ENCODE data around the gene SLC8B1. TPM values are rescaled to one million over a fixed set of nuclear protein-coding genes. Genes with fewer than 3 reads are reported as not detected.

The SLC8B1 gene
- polyA plus RNA-seq (ENCODE audit: insufficient read length in 10 of 10): 10 to 100 TPM in 9 of 10 donors, 1 to 10 TPM in 1; 9.8 to 17.8 (median 13.5) TPM
- long read RNA-seq, donor 1: 0 reads
- long read RNA-seq, donor 2: 0 reads
- long read RNA-seq, donor 3: 0 reads
- long read RNA-seq, donor 4: 0 reads
- long read RNA-seq, donor 5: 0 reads
- long read RNA-seq, donor 6: 0 reads
- long read RNA-seq, donor 7, partial matches to known transcripts: 0 of 2 reads
- long read RNA-seq, donor 7, other reads (novel, unspliced or antisense): 0 of 2 reads
- long read RNA-seq, donor 8: 0 reads
- long read RNA-seq, donor 9, partial matches to known transcripts: 0 of 1 reads
- long read RNA-seq, donor 9, other reads (novel, unspliced or antisense): 0 of 1 reads

DNA sequence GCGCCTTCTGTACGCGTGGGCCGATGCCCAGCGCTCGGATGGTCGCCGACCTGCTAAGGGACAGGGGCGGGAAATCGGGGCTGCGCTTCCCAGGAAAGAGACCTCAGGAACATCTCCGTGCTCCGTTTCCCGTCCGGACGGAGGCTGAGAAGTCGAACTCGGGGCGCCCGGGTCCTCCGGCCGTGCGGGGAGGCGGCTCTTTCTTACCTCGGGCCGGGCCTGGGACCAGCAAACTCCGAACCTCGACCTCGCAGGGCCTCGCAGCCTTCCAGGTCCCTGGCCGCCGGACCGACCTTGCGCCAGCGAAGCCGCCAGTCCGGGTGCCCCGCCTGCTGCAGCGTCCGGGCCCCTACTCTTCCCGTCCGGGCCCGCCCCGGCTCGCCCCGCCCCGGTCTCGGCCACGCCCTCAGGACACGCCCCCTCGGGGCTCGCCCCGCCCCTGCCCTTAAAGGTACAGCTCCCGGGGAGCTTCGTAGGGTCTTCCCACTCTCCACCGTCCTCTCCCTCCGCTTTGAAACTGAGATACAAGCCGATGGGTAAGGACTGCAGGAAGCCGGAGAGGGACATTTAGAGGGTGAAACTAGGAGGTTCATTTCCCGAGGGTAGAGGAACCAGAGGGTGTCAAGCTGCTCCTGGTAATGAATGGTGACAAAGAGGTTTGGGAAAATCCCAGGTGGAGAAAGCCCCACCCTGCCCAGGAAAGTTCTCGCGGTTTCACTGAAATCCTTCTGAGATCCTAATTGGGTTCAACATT lies at the start of gene SLC8B1:
Gene SLC8B1, minus strand, starts transcription at position 324 of the 754 bp plus-strand sequence. CDS start 2,231 bp downstream, outside the sequence.
- peak; percentile 71 to 92 (median 83) for DNase-seq

DNA sequence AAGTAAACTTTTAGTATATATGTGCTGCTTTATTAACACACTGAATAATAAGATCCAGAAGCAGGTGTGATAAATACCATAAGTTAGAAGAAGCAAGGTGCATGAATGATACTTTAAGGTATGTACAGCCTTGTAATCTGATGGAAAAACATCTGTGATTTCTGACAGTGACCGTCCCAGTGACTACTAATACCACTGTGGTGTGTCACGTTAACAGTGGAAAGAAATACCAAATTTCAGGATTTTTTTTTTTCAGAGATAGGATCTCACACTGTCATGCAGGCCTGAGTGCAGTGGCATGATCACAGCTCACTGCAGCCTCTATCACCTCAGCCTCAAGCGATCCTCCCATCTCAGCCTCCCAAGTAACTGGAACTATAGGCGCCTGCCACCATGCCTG lies 47.3 kb upstream of the SLC8B1 start:
- DNase-seq: no peak

DNA sequence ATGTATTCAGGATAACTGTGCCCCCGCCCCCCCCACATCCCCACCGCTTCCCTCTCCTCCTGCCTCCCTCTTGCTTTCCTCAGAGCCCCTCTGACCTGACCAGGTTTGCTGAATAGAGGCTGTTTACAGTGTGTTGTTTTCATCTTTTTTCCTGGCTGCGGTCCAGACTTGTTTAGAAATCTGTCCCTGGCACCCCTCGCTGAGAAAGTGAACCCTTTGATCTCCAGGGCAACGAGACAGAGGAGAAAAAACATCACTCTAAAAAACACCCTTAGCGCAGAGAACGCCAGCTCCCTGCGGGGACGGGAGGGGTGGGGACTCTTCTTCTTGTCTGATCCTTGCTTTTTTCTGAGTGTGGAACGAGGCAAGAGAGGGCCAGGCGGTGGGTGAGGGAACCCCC lies 46.3 kb upstream of the SLC8B1 start:
- no peak for DNase-seq

DNA sequence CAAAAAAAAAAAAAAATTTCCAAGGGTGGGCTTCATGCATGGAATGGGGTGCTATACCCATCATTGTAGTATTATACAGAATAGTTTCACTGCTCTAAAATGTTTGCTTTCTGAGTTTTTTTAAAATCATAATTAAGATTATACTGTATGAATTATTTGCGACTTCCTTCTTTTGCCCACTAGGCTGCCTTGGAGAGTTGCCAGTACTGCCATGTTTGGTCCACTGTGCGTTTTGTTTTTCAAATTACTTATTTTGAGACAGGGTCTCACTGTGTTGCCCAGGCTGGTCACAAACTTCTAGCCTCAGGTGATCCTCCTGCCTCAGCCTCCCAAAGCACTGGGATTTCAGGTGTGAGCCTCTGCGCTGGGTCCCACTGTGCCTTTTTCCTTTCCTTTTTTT lies 43.4 kb upstream of the SLC8B1 start:
- DNase-seq: no peak

DNA sequence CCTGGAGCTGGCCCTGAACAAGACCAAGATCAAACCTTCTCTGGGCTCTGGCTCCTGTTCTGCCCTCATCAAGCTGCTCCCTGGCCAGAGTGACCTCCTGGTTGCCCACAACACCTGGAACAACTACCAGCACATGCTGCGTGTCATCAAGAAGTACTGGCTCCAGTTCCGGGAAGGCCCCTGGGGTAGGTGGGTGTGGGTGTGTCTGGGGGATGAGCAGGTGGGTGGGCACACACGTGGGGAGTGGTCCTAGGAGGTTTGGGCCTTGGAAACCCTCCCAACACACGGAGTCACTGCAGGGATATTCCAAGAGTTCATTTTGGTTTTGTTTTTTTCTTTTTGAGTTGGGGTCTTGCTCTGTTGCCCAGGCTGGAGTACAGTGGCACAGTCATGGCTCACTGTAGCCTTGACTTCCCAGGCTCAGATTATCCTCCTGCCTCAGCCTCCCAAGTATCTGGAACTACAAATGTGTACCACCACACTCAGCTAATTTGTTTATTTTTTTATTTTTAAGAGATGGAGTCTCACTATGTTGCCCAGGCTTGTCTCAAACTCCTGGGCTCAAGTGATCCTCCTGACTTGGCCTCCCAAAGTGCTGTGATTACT lies 40.0 kb upstream of the SLC8B1 start:
- no peak for DNase-seq

DNA sequence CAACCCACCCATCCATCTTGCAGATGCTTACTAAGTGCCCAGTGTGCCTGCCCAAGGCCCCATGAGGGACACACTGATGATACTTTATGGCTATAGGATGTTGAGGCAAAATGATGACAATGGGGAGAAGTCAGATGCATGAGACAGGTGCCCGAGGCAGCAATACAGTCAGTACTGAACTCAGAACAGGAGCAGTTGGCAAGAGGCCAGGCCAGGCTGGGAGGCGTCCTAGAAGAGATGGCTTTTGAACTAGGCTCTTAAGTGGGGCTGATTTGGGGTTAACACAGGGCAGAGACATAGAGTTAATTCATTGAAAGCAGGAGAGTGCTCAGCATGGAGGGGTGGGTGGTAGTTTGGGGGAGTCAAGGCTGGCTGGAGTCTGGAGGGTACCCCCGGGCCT lies 39.1 kb upstream of the SLC8B1 start:
- no peak for DNase-seq

DNA sequence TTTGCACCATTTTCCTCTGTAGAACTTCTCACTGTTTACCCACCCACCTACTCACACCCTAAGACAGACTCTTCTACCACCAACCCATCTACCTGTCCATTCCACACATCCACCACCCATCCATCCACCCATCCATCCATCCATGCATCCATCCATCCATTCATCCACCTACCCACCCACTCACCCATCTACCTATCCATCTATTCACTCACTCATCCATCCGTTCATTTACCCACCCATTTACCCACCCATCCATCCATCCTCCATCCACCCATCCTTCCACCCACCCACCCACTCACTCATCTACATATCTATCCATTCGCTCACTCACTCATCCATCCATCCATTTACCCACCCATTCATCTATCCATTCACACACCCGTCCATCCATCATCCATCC lies 38.5 kb upstream of the SLC8B1 start:
- no peak for DNase-seq

DNA sequence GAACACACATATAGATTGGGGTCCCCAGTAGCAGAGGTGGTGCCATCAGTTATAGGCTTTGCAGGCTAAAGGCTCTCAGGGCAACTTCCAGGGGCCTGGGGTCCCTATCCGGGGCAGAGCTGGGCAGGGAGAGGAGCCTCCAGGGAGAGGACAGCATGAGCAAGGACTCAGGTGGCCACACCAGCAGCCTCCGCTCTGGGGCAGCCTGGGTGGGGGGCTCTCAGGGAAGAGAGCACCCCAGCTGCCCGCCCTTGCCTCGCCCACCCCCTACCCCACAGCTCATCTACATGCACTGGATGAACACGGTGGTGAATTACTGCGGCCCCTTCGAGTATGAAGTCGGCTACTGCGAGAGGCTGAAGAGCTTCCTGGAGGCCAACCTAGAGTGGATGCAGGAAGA lies 37.5 kb upstream of the SLC8B1 start:
- DNase-seq: no peak

DNA sequence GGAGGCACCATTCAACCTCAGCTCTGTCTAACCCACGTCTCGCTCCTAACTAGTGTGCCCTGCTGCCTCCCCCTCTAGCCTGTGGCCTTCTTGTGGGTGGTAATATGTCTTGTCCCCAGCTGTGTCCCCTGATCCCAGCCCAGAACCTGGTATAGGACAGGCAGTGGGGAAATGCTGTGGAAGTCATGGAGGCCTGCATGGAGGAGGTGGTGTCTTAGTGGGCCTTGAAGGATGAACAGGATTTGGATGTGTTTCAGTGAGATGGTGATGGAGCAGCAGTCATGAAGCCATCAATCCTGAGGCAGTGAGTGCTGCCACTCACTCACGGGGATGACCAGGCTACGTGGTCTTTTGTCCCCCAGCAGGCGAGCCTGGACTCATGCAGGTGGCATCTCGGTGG lies 36.9 kb upstream of the SLC8B1 start:
- DNase-seq: no peak

DNA sequence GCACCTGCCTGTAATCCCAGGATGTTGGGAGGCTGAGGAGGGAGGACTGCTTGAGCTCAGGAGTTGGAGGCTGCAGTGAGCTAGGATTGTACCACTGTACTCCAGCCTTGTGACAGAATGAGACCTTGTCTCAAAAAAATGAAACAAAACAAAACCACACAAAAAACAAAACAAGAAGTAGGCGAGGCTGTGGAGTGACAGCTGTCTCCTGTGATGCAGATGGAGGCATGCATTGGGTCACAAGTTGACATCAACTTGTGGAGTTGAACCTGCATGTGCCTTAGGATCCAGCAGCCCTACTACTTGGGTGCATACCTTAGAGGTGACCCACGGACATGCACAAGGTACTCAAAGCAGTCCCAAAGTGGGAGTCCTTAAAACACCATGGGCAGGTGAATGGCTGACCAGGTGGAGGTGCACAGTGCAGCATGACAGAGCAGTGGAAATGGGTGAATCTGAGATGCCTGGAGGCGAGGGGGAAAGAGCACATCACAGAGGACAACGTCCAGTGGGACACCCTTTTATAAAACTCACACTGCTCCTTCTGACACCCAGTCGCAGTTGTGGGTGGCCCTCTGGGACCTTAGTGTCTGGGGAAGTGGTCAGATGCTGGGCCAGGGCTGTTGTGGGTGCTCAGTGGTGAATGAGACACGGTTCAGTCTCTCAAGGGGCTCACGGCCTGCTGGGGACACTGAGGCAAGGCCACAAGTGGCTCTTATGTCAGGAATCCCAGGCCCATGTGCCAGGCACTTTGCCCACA lies 36.2 kb upstream of the SLC8B1 start:
- no peak for DNase-seq

DNA sequence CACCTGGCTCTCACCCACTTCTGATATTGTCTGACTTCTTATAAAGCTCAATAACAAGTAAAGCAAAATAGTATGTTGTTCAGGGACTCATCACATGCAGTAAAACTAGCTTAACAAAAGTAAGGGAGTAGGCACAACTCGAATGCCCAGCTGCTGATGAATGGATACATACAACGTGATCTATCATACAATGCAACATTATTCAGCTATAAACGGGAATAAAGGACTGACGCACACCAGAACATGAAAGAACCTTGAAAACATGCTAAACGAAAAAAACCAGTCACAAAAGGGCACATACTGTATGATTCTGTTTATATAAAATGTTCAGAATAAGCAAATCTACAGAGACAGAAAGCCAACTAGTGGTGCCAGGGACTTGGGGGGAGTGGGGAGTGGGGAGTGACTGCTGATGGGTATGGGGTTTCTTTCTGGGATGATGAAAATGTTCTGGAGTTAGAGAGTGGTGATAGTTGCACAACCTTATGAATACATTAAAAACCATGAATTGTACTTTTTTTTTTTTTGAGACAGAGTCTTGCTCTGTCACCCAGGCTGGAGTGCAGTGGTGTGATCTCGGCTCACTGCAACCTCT lies 34.6 kb upstream of the SLC8B1 start:
- no peak for DNase-seq

DNA sequence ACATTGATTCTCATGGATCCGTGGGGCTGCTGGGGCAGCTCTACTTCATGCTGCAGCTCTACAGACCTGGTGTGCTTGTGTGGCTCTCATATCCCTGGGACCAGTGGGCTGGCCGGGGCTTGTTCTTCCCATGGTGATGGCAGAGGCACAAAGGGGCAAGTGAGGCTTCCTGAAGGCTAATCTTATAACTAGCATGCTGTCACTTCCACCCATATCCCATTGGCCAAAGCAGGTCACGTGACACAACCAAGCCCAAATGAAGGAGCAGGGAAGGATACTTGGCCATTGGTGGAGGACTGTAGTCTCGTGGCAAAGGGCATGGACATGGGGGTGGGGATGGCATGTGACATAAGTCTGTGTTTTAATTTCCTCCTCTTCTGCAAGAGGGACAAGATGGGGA lies 33.4 kb upstream of the SLC8B1 start:
- DNase-seq: no peak

DNA sequence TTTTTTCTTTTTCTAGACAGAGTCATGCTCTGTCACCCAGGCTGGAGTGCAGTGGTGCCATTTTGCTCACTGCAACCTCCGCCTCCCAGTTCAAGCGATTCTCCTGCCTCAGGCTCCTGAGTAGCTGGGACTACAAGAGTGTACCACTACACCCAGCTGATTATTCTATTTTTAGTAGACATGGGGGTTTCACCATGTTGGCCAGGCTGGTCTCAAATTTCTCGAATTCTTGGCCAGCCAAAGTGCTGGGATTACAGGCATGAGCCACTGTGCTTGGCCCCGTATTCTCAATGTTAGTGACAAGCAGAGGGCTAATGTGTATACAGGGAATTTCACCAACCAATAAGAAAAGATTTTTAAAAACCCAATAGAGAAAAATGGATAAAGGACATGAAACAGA lies 31.9 kb upstream of the SLC8B1 start:
- DNase-seq: no peak

DNA sequence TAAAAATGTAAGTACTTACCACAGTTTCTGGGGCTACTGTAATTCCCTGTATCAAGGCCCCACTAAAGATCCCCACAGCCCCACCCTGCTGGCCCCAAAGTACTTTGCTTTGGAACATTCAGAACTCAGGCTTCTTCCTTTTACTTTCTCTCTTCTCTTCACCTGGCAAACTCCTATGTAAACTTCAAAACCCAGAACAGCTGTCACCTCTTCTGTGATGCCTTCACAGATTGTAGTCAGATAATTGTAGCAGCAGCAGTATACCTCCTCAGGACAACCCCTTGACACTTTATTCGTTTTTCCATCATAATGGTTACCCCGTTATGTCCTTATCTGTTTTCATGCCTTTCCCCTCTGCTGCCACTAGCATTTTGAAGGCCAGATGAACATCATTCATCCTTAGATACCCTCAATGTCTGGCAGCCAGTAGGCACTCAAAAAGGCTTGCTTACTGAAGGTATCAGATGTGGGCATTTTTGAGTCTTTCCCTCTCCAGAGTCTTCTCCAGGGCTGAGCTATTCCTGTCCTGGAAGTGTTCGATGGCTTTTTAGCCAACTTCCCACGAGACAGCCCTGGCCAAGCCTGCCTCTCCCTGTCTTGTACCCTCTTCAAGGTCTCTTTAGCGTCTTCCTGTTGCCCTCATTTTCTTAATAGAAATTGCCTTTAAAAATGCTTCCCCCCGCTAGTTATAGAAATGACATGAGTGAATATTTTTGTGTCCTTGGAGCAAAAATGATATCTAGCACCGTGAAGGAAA lies 30.9 kb upstream of the SLC8B1 start:
- DNase-seq: no peak

DNA sequence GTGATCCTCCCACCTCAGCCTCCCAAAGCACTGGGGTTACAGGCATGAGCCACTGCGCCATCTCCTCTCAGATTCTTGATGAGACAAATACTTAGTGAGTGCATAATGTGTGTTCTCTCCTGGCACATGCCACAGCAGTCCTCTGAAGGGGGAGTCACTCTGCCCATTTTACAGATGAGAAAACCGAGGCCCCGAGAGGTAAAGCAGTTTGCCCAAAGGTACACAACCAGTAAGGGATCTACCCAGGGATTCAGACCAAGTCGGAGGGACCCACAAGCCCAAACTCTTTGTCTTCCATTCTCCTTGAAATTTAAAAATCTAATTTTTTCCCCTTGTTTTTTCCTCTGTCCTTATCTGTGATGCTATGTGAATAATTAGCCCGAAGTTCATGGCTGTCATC lies 29.8 kb upstream of the SLC8B1 start:
- DNase-seq: no peak

DNA sequence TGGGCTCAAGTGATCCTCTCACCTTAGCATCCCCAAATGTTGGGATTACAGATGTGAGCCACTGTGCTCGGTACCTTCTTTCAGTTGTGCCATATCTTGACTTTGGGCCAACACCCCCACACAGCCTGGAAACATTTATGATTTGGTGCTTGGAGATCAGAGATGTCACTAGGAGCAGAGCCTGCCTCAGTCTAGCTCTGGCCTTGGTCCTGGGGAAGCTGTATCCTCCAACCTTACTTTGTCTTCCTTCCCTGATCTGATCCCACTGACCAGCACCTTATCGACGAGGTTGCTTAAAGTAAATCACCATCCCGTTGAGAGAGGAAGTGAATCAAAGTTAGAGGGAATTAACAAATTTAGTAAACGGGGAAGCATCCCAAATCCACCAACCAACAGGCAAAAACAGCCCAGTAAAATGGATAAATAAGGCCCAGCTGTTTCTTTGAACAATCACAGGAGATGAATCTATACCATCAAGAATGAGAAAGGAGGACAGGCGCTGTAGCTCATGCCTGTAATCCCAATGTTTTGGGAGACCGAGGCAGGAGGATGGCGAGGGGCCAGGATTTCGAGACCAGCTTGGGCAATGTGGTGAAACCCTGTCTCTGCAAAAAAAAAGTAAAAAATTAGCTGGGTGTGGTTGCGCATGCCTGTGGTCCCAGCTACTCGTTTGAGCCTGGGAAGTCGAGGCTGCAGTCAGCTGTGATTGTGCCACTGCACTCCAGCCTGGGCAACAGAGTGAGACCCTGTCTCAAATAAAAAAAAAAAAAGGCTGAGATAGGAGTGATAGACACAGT lies 26.9 kb upstream of the SLC8B1 start:
- no peak for DNase-seq

DNA sequence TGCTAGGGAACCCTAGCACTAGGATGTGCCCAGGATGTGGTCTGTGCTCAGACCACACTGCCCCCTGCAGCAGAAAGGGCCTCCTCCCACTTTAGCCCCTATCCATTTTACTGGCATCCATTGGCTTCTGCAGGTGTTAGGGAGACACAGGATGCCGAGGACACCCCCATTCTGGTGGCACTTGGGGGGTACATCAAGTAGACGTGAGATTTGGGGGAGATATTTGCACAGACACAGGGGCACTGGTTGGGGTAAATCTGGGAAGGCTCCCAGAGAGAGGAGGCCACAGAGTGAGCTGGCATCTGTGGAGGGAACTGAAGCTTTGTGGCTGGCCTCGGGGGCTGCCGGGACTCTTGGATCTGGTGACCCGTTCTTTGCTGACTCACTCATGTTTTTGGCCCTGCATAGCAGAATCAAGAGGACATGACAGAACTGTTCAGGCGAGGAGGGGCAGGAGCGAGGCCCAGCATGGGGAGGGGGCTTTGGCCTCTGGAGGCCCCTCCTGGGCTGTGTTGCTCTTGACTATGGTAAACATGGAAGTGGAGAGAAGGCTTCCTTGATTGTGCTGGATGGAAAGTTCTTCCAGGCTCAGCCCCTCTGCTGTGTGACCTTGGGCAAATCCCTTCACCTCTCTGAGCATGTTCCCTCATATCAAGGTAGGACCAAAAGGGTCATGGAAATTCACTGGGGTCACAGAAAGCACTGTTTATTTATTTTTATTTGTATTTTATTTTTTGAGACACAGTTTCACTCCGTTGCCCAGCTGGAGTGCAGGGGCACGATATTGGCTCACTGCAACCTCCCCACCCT lies 25.2 kb upstream of the SLC8B1 start:
- peak in 1 of 3 donors; percentile 16 for DNase-seq

DNA sequence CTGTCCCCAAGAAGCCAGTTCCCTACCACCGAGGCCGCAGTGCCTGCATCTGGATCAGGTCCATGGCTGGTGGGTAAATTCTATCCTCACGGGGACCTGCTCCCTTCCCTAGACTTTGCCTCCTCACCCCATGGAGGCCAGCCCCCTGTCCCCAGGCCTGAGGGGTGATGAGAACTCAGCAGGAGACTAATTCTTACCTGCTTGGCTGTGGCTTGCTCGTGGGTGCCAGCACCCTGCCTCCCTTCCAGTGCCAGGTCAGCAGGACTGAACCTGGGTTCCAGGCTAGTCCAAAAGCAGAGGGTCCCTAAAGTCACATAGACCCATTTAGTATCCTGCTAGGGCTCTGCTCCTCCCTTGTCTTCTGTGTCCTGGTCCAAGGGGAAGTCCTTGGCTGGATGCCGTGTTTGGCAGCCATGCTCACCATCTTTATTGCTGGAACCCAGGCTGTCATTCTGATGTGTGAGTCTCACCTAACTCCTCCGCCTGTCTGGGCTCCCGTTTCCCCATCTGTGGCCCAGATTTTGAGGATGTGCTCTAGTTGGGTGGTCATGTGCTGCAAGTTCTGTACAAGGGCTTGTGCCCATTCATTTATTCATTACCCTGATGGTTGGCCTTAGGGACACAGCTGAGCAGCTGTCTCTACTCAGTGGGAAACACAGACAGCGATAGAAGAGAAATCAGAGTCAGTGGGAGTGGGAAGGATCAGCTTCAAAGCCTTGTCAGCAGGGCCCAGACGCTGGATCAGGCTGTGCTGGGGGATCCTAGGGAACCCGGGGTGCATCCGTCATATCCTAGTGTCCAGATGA lies 24.4 kb upstream of the SLC8B1 start:
- DNase-seq: peak; percentile 19 to 64 (median 56)
